Measurements from ENCODE around the gene LRRC23.
"Not testable (repeated sequence)": the region's sequence is repeated elsewhere in the genome, so short reads cannot be mapped to it uniquely, and the experiment has no call there.

The LRRC23 gene

DNA sequence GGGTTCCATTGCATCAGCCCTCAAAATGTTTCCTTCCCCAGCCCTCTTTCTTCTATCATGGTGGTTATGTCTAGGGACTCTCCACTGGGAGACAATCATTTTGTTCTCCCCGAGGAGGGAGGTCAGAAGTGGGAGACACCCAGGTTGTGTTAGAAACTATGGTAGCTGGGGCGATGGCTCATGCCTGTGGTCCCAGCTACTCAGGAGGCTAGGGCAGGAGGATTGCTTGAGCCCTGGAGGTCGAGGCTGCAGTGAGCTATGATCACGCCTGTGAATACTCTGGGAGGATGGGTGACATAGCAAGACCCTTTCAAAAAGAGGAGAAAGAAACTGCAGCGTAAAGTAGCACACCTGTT, 13.0 kb upstream of the LRRC23 start:
- Histone ChIP-seq H3K9me3 (ENCODE audit: control insufficient read depth, low read length) (no peaks in the 10 kb centered on the region), H3K9ac (ENCODE audit: low read length) (peak overlapping the region; percentile 96), H3K36me3 (ENCODE audit: control insufficient read depth, insufficient read depth, low read length, severe bottlenecking) (no peaks in the 10 kb centered on the region), H3K27me3 (replicated peaks; ENCODE audit: control insufficient read depth, insufficient read depth, low read length) (no peaks in the 10 kb centered on the region), H3K4me1 (ENCODE audit: control insufficient read depth, insufficient read depth, low read length) (peaks cover 15% of the 10 kb centered on the region), H3K4me3 (ENCODE audit: low read length) (peak overlapping the region; percentile 81)
- DNase-seq (ENCODE audit: low read depth), result no peak

DNA sequence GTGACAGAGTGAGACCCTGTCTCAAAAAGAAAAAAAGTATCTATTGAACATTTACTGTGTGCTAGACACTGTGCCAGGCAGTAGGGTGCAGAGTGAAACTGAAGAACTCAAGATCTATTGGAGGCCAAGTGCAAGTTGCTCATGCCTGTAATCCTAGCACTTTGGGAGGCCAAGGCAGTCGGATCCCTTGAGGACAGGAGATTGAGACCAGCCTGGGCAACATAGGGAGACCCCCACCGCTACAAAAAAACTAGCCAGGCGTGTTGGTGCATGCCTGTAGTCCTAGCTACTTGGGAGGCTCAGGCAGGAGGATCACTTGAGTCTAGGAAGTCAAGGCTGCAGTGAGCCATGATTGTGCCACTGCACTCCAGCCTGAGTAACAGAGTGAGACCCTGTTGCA, 11.9 kb upstream of the LRRC23 start:
- H3K4me3 ChIP-seq (ENCODE audit: low read length); H3K27me3 ChIP-seq (replicated peaks; ENCODE audit: control insufficient read depth, insufficient read depth, low read length); H3K9ac ChIP-seq (ENCODE audit: low read length); H3K36me3 ChIP-seq (ENCODE audit: control insufficient read depth, insufficient read depth, low read length, severe bottlenecking); DNase-seq (ENCODE audit: low read depth); H3K9me3 ChIP-seq (ENCODE audit: control insufficient read depth, low read length): not testable (repeated sequence)
- H3K4me1 ChIP-seq (ENCODE audit: control insufficient read depth, insufficient read depth, low read length), result peaks cover 15% of the 10 kb centered on the region

DNA sequence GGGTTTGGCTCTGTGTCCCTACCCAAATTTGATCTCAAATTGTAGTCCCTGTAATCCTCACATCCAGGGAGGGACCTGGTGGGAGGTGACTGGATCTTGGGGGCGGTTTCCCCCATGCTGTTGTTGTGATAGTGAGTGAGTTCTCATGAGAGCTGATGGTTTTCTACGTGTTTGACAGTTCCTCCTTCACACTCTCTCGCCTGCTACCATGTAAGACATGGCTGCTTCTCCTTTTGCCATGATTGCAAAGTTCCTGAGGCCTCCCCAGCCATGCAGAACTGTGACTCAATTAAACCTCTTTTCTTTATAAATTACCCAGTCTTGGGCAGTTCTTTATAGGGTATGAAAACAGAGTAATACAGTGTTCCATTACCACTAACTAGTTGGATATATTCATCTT, 10.3 kb upstream of the LRRC23 start:
- Histone ChIP-seq H3K4me3 (ENCODE audit: low read length) (no peak overlapping the region), H3K9me3 (ENCODE audit: control insufficient read depth, low read length) (no peaks in the 10 kb centered on the region), H3K36me3 (ENCODE audit: control insufficient read depth, insufficient read depth, low read length, severe bottlenecking) (no peaks in the 10 kb centered on the region), H3K27me3 (replicated peaks; ENCODE audit: control insufficient read depth, insufficient read depth, low read length) (no peaks in the 10 kb centered on the region), H3K9ac (ENCODE audit: low read length) (no peak overlapping the region), H3K4me1 (ENCODE audit: control insufficient read depth, insufficient read depth, low read length) (peaks cover 15% of the 10 kb centered on the region)
- DNase-seq (ENCODE audit: low read depth), result no peak

GRCh38 chr12:6896846-6897435, 7.7 kb upstream of the LRRC23 start:
- H3K36me3 ChIP-seq (ENCODE audit: control insufficient read depth, insufficient read depth, low read length, severe bottlenecking), result no peaks in the 10 kb centered on the region
- no peak overlapping the region for H3K9ac ChIP-seq (ENCODE audit: low read length)
- no peak overlapping the region for H3K4me3 ChIP-seq (ENCODE audit: low read length)
- H3K9me3 ChIP-seq (ENCODE audit: control insufficient read depth, low read length), result no peaks in the 10 kb centered on the region
- peaks cover 4% of the 10 kb centered on the region for H3K4me1 ChIP-seq (ENCODE audit: control insufficient read depth, insufficient read depth, low read length)
- no peaks in the 10 kb centered on the region for H3K27me3 ChIP-seq (replicated peaks; ENCODE audit: control insufficient read depth, insufficient read depth, low read length)
- no peak for DNase-seq (ENCODE audit: low read depth)

GRCh38 chr12:6899427-6899826, 5.2 kb upstream of the LRRC23 start:
- H3K36me3 ChIP-seq (ENCODE audit: control insufficient read depth, insufficient read depth, low read length, severe bottlenecking), result no peaks in the 10 kb centered on the region
- no peaks in the 10 kb centered on the region for H3K27me3 ChIP-seq (replicated peaks; ENCODE audit: control insufficient read depth, insufficient read depth, low read length)
- H3K9ac ChIP-seq (ENCODE audit: low read length), result no peak overlapping the region
- H3K4me1 ChIP-seq (ENCODE audit: control insufficient read depth, insufficient read depth, low read length), result peaks cover 3% of the 10 kb centered on the region
- no peak for DNase-seq (ENCODE audit: low read depth)
- no peaks in the 10 kb centered on the region for H3K9me3 ChIP-seq (ENCODE audit: control insufficient read depth, low read length)
- no peak overlapping the region for H3K4me3 ChIP-seq (ENCODE audit: low read length)

DNA sequence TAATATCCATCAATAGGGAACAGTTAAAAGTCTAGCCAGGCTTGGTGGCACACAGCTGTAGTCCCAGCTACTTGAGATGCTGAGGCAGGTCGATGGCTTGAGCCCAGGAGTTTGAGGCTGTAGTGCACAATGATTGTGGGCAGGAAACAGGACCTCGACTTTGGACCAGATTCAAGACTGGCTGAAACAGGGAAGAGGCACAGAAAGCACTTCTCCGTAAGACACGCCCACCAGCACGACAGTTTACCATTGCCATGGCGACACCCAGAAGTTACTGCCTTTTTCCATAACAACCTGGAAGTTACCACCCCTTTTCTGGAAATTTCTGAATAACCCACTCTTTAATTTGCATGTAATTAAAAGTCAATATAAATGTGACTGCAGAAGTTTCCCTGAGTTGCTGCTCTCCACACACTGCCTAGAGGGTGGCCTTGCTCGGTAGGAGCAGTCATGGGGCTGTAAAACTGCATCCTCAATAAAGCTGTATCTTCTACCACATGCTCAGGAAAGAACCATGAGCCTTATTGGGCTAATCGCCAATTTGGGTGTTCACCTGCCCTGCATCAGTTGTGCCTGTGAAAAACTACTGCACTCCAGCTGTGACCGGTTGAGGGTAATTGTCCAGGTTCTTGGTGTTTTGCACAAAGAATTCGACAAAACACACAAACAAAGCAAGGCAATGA, 4.6 kb upstream of the LRRC23 start:
- no peak overlapping the region for H3K4me3 ChIP-seq (ENCODE audit: low read length)
- no peaks in the 10 kb centered on the region for H3K36me3 ChIP-seq (ENCODE audit: control insufficient read depth, insufficient read depth, low read length, severe bottlenecking)
- H3K4me1 ChIP-seq (ENCODE audit: control insufficient read depth, insufficient read depth, low read length), result peaks cover 6% of the 10 kb centered on the region
- no peak for DNase-seq (ENCODE audit: low read depth)
- H3K9me3 ChIP-seq (ENCODE audit: control insufficient read depth, low read length), result no peaks in the 10 kb centered on the region
- H3K9ac ChIP-seq (ENCODE audit: low read length), result no peak overlapping the region
- no peaks in the 10 kb centered on the region for H3K27me3 ChIP-seq (replicated peaks; ENCODE audit: control insufficient read depth, insufficient read depth, low read length)

DNA sequence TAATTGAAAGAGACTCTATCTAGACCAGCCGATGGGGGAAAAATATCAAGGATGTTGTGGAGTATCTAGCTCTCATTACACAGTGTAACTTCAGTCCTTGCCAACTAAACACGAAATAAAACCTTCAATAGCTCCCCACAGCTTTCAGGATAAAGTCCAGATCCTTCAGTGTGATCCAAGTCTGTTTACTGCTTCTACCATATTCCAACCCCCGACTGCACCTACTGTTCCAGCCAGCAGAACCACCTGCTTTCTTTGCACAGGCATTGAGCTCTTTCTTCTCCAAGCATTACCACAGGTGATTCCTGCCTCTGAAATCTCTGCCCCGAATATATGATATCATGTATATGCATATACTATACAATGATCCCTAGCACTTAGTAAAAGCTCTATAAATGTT, 2.2 kb upstream of the LRRC23 start:
- H3K4me1 ChIP-seq (ENCODE audit: control insufficient read depth, insufficient read depth, low read length), result peaks cover 11% of the 10 kb centered on the region
- H3K9ac ChIP-seq (ENCODE audit: low read length), result no peak overlapping the region
- no peak for DNase-seq (ENCODE audit: low read depth)
- no peak overlapping the region for H3K4me3 ChIP-seq (ENCODE audit: low read length)
- no peaks in the 10 kb centered on the region for H3K27me3 ChIP-seq (replicated peaks; ENCODE audit: control insufficient read depth, insufficient read depth, low read length)
- no peaks in the 10 kb centered on the region for H3K9me3 ChIP-seq (ENCODE audit: control insufficient read depth, low read length)
- H3K36me3 ChIP-seq (ENCODE audit: control insufficient read depth, insufficient read depth, low read length, severe bottlenecking), result no peaks in the 10 kb centered on the region

DNA sequence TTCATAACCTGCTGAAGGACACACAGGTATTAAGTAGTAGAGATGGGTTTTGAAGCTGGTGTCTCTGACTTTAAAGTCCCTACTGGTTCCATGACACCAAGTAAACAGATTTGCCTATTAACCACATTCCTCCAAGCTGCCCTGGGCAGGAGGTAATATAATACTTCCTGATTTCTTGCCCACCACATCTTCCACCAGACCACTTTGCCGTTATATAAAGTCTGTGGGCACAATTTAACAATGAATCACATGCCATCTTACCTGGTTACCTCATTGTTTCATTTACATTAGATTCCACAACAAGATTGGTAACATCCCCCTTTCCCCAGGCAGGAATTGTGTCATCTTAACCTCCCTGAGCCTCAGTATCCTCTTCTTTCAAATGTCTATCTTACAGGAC, 900 bp upstream of the LRRC23 start:
- H3K27me3 ChIP-seq (replicated peaks; ENCODE audit: control insufficient read depth, insufficient read depth, low read length), result no peaks in the 10 kb centered on the region
- no peaks in the 10 kb centered on the region for H3K36me3 ChIP-seq (ENCODE audit: control insufficient read depth, insufficient read depth, low read length, severe bottlenecking)
- no peaks in the 10 kb centered on the region for H3K9me3 ChIP-seq (ENCODE audit: control insufficient read depth, low read length)
- H3K4me3 ChIP-seq (ENCODE audit: low read length), result no peak overlapping the region
- peaks cover 11% of the 10 kb centered on the region for H3K4me1 ChIP-seq (ENCODE audit: control insufficient read depth, insufficient read depth, low read length)
- no peak for DNase-seq (ENCODE audit: low read depth)
- no peak overlapping the region for H3K9ac ChIP-seq (ENCODE audit: low read length)

GRCh38 chr12:6905414-6906040, 905 bp downstream of the LRRC23 start:
- Histone ChIP-seq H3K4me1 (ENCODE audit: control insufficient read depth, insufficient read depth, low read length) (peaks cover 11% of the 10 kb centered on the region), H3K4me3 (ENCODE audit: low read length) (peak overlapping the region; percentile 93), H3K27me3 (replicated peaks; ENCODE audit: control insufficient read depth, insufficient read depth, low read length) (no peaks in the 10 kb centered on the region), H3K9ac (ENCODE audit: low read length) (peak overlapping the region; percentile 83), H3K36me3 (ENCODE audit: control insufficient read depth, insufficient read depth, low read length, severe bottlenecking) (no peaks in the 10 kb centered on the region), H3K9me3 (ENCODE audit: control insufficient read depth, low read length) (no peaks in the 10 kb centered on the region)
- DNase-seq (ENCODE audit: low read depth), result no peak

DNA sequence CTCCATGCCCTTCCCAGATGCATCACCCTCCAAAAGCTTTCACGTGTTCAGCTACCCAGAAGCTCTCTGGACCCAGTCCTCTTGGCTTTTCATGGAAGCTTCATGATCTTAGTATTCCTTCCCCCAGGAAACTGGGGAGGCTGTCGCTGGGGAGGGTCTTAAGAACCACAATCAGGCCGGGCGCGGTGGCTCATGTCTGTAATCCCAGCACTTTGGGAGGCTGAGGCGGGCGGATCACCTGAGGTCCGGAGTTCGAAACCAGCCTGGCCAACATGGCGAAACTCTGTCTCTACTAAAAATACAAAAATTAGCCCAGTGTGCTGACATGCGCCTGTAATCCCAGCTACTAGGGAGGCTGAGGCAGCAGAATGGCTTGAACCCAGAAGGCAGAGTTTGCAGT, 3.5 kb downstream of the LRRC23 start:
- H3K9me3 ChIP-seq (ENCODE audit: control insufficient read depth, low read length), result not testable (repeated sequence)

DNA sequence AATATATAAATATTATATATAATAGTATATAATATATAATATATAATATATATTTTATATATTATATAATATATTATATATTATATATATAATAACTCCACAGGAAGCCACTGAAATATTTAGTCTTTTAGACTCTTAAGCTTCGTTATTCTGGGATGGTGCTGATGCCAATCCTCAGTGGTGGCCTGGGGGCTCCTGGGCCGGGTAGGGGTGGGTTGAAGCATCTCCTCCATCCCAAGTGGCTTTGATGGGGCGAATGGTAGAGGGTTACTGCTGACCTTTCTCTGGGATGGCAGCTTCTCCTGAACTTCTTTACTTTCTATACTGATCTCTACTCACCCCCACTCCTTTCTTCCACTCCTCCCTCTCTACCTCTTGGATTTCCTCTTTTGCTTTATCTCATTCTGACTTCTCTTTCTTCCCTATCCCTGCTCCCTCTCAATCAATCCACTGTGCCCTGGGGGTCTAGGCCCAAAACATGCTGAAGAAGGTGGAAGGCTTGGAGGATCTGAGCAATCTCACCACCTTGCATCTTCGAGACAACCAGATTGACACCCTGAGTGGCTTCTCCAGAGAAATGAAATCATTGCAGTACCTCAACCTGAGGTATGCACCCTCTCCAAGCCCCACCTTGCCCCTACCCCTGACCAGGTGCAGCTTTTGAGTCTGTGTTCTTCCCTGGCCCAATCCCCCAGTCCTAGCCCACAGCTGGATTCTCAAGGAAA, 5.0 kb downstream of the LRRC23 start:
- DNase-seq (ENCODE audit: low read depth), result no peak
- no peak overlapping the region for H3K4me3 ChIP-seq (ENCODE audit: low read length)
- no peaks in the 10 kb centered on the region for H3K27me3 ChIP-seq (replicated peaks; ENCODE audit: control insufficient read depth, insufficient read depth, low read length)
- no peak overlapping the region for H3K9ac ChIP-seq (ENCODE audit: low read length)
- H3K36me3 ChIP-seq (ENCODE audit: control insufficient read depth, insufficient read depth, low read length, severe bottlenecking), result no peaks in the 10 kb centered on the region
- H3K9me3 ChIP-seq (ENCODE audit: control insufficient read depth, low read length), result no peaks in the 10 kb centered on the region
- peaks cover 12% of the 10 kb centered on the region for H3K4me1 ChIP-seq (ENCODE audit: control insufficient read depth, insufficient read depth, low read length)

More for the DNA sequence above, 3.5 kb downstream of the LRRC23 start:
- H3K36me3 ChIP-seq (ENCODE audit: control insufficient read depth, insufficient read depth, low read length, severe bottlenecking); H3K9ac ChIP-seq (ENCODE audit: low read length); H3K4me3 ChIP-seq (ENCODE audit: low read length); H3K27me3 ChIP-seq (replicated peaks; ENCODE audit: control insufficient read depth, insufficient read depth, low read length); DNase-seq (ENCODE audit: low read depth): not testable (repeated sequence)
- H3K4me1 ChIP-seq (ENCODE audit: control insufficient read depth, insufficient read depth, low read length), result peaks cover 11% of the 10 kb centered on the region
